ENCODE measurements around the gene BDH1.

The BDH1 gene

GRCh38 chr3:197510642-197511018 is 45.1 kb downstream of the BDH1 start:
- Histone ChIP-seq H3K9me3 (no peaks in the 10 kb centered on the region), H3K4me3 (no peak overlapping the region), H3K27ac (no peak overlapping the region), H3K36me3 (peaks cover 0 to 20% (median 0%) of the 10 kb centered on the region in 3 donors), H3K27me3 (no peaks in the 10 kb centered on the region), H3K4me1 (peaks cover 0 to 9% (median 3%) of the 10 kb centered on the region in 4 donors)
- no peak for DNase-seq
- intact Hi-C loops (cut with DNase I; ENCODE audit: low total_unique reads), result loop anchor here (2.0 kb wide), 1 partner anchor 254 kb away; no protein-coding TSS in a partner anchor
- TF ChIP-seq, protein P1, sequence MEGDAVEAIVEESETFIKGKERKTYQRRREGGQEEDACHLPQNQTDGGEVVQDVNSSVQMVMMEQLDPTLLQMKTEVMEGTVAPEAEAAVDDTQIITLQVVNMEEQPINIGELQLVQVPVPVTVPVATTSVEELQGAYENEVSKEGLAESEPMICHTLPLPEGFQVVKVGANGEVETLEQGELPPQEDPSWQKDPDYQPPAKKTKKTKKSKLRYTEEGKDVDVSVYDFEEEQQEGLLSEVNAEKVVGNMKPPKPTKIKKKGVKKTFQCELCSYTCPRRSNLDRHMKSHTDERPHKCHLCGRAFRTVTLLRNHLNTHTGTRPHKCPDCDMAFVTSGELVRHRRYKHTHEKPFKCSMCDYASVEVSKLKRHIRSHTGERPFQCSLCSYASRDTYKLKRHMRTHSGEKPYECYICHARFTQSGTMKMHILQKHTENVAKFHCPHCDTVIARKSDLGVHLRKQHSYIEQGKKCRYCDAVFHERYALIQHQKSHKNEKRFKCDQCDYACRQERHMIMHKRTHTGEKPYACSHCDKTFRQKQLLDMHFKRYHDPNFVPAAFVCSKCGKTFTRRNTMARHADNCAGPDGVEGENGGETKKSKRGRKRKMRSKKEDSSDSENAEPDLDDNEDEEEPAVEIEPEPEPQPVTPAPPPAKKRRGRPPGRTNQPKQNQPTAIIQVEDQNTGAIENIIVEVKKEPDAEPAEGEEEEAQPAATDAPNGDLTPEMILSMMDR (IDR thresholded peaks at IDR 0.05), result no peak

DNA sequence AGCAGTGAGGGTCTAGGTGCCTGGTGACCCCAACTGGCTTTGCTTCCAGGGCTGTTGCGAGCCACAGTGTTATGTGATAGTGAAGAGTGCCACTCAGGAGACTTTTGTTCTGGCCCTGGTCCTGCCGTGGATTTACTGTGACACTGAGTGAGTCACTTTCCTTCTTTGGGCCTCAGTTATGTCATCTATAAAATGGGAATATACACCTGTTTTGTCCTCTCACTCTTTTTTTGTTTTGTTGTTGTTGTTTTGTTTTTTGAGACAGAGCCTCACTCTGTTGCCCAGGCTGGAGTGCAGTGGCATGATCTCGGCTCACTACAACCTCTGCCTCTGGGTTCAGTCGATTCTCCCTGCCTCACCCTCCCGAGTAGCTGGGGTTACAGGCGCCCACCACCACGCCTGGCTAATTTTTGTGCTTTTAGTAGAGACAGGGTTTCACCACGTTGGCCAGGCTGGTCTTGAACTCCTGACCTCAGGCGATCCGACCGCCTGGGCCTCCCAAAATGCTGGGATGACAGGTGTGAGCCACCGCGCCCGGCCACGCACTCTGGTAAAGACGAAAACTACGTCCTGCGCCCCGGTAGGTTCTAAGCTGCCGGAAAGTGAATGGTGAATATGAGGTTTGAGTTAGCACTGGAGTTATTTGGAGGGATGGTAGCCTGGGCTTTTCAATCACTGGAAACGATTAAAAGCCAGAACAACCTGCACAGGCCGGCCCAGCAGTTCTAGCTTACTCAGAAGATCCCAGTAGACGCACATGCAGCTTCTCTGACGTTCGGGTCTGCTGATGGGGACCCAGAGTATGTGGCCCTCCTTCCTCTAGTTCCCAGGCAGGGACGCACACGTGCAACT is 46.6 kb downstream of the BDH1 start:
- peak overlapping the region; percentile 46 to 56 for H3K4me3 ChIP-seq
- H3K27me3 ChIP-seq, result peaks cover 0 to 4% of the 10 kb centered on the region in 2 donors
- H3K36me3 ChIP-seq, result peaks cover 0 to 20% (median 0%) of the 10 kb centered on the region in 3 donors
- no peaks in the 10 kb centered on the region for H3K9me3 ChIP-seq
- TF ChIP-seq, protein P1 (IDR thresholded peaks at IDR 0.05), result no peak
- DNase-seq, result no peak
- no peak overlapping the region for H3K27ac ChIP-seq
- intact Hi-C loops (cut with DNase I; ENCODE audit: low total_unique reads), result no loop called here
- H3K4me1 ChIP-seq, result peaks cover 0 to 9% (median 3%) of the 10 kb centered on the region in 4 donors

GRCh38 chr3:197508461-197508860 is 47.3 kb downstream of the BDH1 start:
- intact Hi-C loops (cut with DNase I; ENCODE audit: low total_unique reads), result no loop called here
- H3K4me1 ChIP-seq, result peaks cover 0 to 9% (median 3%) of the 10 kb centered on the region in 4 donors
- H3K36me3 ChIP-seq, result peaks cover 0 to 20% (median 0%) of the 10 kb centered on the region in 3 donors
- TF ChIP-seq, protein P1 (IDR thresholded peaks at IDR 0.05), result no peak
- no peak overlapping the region for H3K27ac ChIP-seq
- no peak for DNase-seq
- H3K4me3 ChIP-seq, result no peak overlapping the region
- H3K27me3 ChIP-seq, result peaks cover 0 to 4% of the 10 kb centered on the region in 2 donors
- H3K9me3 ChIP-seq, result no peaks in the 10 kb centered on the region

- DNase-seq, result no peak
Observed at GRCh38 chr3:197508051-197508451, 47.7 kb downstream of the BDH1 start.

GRCh38 chr3:197507541-197507940 is 48.2 kb downstream of the BDH1 start:
- Histone ChIP-seq H3K27ac (no peak overlapping the region), H3K36me3 (peaks cover 0 to 11% (median 0%) of the 10 kb centered on the region in 3 donors), H3K27me3 (peaks cover 0 to 4% of the 10 kb centered on the region in 2 donors), H3K4me1 (peaks cover 0 to 9% (median 3%) of the 10 kb centered on the region in 4 donors), H3K9me3 (no peaks in the 10 kb centered on the region), H3K4me3 (no peak overlapping the region)
- no peak for DNase-seq
- intact Hi-C loops (cut with DNase I; ENCODE audit: low total_unique reads), result no loop called here
- TF ChIP-seq, protein P1 (IDR thresholded peaks at IDR 0.05), result no peak

More at GRCh38 chr3:197508051-197508451, 47.7 kb downstream of the BDH1 start:
- H3K27ac ChIP-seq, result no peak overlapping the region
- H3K9me3 ChIP-seq, result no peaks in the 10 kb centered on the region
- intact Hi-C loops (cut with DNase I; ENCODE audit: low total_unique reads), result no loop called here
- H3K4me1 ChIP-seq, result peaks cover 0 to 9% (median 3%) of the 10 kb centered on the region in 4 donors
- peaks cover 0 to 4% of the 10 kb centered on the region in 2 donors for H3K27me3 ChIP-seq
- TF ChIP-seq, protein P1 (IDR thresholded peaks at IDR 0.05), result no peak
- peaks cover 0 to 16% (median 0%) of the 10 kb centered on the region in 3 donors for H3K36me3 ChIP-seq
- no peak overlapping the region for H3K4me3 ChIP-seq
